GM18519 (cell line): Measurements from ENCODE around the gene C3orf22.
"Not testable (repeated sequence)": the region's sequence is repeated elsewhere in the genome, so short reads cannot be mapped to it uniquely, and the experiment has no call there.

Experiments
- ATAC-seq: cut with Tn5 transposase; IDR thresholded peaks from one replicate; pipeline ENCODE4 v1.9.1; 2021; ENCODE audit warnings: mild to moderate bottlenecking, moderate library complexity; ENCODE audit not compliant: unreplicated experiment, low FRiP score

The C3orf22 gene

DNA sequence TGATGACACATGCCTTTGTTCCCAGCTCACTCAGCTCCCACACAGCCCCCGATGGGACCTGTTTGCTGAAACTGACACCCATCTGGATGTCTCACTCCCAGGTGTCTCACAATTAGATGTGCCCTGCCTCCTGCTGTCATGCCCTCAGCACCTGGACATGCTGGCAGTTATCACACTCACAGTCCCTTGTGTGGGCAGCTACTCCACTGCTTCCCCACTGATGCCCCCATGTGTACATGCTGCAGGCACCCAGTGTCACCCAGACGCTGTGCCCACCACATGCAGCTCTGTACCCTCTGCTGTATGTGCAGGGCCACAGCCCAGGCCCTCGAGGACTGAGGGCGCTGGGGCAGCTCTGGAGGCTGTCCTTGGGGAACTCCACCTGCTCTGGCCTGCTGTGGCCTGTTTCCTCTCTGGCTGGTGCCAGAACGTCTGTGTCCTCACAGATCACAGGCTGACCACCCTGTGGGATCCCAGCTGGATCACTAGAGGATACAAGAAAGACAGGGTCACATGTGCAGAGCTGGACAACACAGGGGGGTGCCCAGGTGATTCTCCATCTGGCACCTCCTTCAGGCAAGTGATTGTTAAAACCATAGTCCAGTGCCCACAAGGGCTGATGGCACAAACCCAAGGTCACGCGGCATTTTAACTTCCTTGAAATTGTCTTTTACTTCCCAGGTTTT lies 14.0 kb downstream of the C3orf22 start:
- ATAC-seq, result no peak

- no peak for ATAC-seq
Observed at GRCh38 chr3:126543457-126544061, 15.2 kb downstream of the C3orf22 start.

GRCh38 chr3:126542340-126543241 lies 16.1 kb downstream of the C3orf22 start:
- ATAC-seq, result no peak

GRCh38 chr3:126541628-126542339 lies 16.9 kb downstream of the C3orf22 start:
- no peak for ATAC-seq

- no peak for ATAC-seq
Observed at GRCh38 chr3:126540951-126541627, 17.6 kb downstream of the C3orf22 start.

GRCh38 chr3:126540342-126540849 lies 18.3 kb downstream of the C3orf22 start:
- ATAC-seq, result no peak

DNA sequence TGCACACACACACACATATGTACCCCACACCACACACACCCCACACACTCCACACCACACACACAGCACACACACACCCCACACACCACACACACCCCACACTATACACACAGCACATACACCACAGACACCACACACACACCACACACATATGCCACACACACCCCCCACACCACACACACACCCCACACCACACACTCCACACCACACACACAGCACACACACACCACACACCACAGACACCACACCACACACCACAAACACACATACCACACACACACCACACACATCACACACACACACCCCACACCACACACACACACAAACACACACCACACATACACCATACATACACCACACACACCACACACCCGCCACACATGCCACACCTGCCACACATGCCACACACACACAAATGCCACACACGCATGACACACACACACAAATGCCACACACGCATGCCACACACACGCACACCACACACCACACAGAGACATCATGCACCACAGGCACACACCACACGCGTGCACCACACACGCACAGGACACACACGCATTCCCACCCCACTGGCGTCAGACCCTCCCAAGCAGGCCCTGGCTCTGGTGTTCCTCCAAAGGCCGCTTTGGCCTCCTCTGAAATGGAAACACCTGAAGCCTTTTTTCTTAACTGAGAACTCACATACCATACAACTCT lies 19.0 kb downstream of the C3orf22 start:
- no peak for ATAC-seq

- no peak for ATAC-seq
Observed at GRCh38 chr3:126538966-126539365, 19.8 kb downstream of the C3orf22 start.

DNA sequence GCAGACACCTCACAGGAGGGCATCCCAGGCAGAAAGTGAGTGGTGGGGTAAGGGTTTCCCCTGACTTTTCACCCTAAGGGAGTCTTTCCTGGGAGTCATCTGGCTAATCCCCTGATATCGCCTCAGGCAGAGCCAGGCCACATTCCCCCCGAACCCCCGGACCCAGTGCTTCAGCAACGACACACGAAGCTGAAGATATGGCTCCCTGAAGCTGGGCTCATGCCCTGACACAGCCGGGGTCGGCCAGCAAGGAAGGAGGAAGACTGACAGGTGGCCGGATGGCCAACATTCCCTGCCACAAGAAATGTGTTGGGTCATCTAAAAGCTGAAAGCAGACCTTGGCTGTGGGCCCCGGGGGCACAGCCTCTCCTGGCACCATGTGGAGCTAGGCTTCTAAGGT lies 20.4 kb downstream of the C3orf22 start:
- ATAC-seq, result no peak

DNA sequence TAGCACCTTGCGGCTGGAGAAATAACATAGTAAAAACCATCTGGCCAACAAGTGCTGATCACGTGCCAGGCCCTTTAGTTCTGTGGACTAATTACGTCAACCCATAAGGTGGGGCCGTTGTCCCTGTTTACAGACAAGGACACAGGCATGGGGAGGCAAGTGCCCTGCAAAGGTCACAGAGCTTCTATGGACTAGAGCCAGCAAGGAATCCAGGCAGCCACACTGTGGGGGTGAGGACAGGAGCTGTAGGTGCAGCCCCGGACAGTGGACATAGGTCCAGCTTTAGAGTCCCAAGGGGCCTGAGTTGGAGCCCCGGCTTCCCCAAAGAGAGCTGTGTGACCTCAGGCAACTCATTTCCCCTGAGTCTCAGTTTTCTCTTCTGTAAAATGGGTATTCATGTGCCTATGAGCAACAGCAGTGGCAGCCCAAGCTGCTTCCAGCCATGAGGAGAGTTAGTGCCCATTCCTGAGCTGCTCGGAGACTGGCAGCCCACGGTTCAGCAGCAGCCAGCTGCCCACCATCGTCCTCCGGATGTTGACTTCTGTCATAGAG lies 20.9 kb downstream of the C3orf22 start:
- ATAC-seq, result no peak

GRCh38 chr3:126537116-126537729 lies 21.5 kb downstream of the C3orf22 start:
- no peak for ATAC-seq

- no peak for ATAC-seq
Observed at GRCh38 chr3:126536126-126536525, 22.6 kb downstream of the C3orf22 start.

GRCh38 chr3:126535636-126536035 lies 23.1 kb downstream of the C3orf22 start:
- ATAC-seq, result no peak

- not testable (repeated sequence) for ATAC-seq
Observed at GRCh38 chr3:126534716-126535115, 24.0 kb downstream of the C3orf22 start.

DNA sequence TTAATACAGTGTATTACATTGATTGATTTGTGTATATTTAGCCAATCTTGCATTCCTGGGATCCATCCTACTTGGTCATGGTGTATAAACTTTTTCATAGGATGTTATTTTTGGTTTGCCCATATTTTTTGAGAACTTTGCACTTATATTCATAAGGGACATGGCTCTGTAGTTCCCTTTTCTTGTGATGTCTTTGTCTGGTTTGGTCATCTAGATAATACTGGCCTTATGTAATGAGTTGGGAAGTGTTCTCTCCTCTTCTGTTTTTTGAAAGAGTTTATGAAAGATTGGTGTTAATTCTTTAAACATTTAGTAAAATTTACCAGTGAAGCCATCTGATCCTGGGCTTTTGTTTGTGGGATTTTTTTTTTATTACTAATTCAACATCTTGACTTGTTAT lies 25.2 kb downstream of the C3orf22 start:
- no peak for ATAC-seq

- no peak for ATAC-seq
Observed at GRCh38 chr3:126531051-126531330, 27.7 kb downstream of the C3orf22 start.

DNA sequence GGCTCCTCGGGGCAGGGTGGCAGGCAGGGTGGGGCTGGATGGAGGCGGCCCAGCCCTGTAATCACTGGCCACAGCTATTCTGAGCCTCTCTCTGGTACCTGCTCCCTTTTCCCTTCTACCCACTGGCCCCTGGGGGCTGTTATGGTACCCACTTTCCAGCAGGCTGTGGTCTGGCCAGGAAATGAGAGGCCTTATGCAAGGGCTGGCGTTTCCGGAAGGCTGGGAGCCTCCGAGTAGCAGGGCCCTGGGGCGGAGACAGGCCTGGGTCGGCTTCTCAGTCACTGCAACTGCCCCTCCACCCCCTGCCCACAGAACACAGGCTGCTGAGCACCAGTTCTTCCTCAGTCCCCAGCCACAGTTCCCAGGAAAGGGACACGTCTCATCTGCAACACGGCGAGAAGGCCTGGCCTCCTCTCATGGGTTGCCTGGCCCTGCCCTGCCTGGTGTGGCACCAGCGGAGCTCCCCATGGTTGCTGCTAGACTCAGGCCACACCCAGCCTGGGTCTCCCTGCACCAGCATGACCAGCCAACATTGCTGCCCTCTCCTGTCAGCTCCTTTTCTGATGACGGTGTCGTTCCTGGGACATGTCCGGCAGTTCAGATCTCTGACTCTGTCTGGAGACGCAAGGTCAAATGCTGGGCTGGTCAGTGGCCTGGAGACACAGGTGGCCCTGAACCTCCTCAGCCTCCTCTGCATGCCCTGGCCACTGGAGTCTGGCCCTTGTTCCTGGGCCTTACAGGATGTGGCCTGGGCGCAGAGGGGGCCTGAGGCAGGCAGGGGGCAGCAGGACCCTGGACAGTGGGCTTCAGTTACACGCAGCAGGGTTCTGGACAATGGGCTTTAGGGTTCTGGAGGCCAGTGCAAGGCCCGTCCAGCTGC lies 28.3 kb downstream of the C3orf22 start:
- ATAC-seq, result no peak

DNA sequence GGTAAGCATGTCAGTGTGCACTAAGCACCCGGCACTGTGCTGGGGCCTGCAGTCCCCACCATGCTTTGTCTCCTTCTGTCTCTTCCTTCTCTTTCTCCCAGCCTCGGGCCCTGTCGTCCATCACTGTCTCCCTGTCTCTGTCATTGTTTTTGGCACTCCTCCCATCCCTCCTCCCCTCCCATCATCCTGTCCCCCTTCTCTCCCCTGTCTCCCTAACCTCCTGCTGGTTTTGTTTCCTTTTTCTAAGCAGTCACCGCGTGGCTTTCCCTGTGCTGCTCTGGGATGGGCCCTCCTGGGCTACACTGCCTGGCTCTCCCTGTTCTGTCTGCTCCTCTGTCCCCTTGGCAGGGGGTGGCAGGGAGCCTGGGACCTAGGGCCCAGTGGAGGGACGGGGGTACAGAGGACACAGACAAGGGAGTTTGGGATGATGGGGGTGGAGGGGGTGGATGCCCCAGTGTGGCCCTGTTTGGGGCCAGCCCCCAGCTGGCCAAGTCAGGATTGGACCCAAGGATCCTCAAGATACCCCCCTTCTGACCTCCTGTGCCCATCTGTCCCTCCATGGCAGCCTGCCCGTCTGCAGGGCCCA lies 29.1 kb downstream of the C3orf22 start:
- ATAC-seq, result no peak
